Measurements from ENCODE around the gene PTPN20. TPM values are rescaled to one million over a fixed set of nuclear protein-coding genes. Genes with fewer than 3 reads are reported as not detected.

PTPN20 gene
- total RNA-seq, 2 experiments from 2014 or later = 2.2 to 2.5 TPM

DNA sequence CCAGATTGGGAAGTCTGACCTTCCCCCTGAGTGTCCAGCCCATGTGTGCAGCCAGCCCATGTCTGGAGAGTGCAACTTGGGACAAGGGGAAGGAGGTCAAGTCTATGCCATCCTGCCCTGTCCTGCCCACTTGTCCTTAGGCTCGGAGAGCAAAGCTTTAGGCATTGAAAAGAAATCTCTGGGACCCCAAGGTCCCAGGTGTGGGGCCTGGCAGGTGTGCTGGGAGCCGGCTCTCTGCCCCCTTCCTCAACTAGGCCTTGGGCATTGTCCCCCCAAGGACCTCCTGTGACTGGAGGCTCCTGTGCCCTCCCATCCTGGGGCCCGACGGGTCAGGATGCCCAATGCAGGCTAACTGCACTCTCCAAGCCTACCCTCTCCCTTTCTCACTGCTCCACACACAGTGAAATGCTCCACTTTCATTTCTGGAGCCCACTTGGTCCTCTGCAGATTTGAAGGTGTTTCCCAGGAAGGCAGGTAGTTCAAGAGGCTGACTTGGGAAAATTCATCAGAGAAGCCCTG is 124.7 kb downstream of the PTPN20 start:
- H3K27me3 Mint-ChIP-seq = no peaks in the 10 kb centered on the region
- Histone ChIP-seq H3K27me3 (ENCODE audit: control insufficient read depth in 1 of 2, insufficient read depth in 2 of 2, low read length in 2 of 2) (no peaks in the 10 kb centered on the region), H3K4me3 (ENCODE audit: low read length) (no peak overlapping the region), H3K9me3 (ENCODE audit: control insufficient read depth in 1 of 2, insufficient read depth in 1 of 2, low read length in 2 of 2) (no peaks in the 10 kb centered on the region), H3K4me1 (ENCODE audit: insufficient read depth, low read length) (no peaks in the 10 kb centered on the region), H3K27ac (ENCODE audit: low read depth in 1 of 2, low read length in 2 of 2) (no peak overlapping the region), H3K36me3 (ENCODE audit: insufficient read depth, low read length) (no peaks in the 10 kb centered on the region)
- ChIA-PET CTCF (no interaction called here), POLR2A (no interaction called here)
- H3K27ac Mint-ChIP-seq = no peak overlapping the region
- DNase-seq (no peak), ATAC-seq (ENCODE audit: poor library complexity) (no peak)
- no peaks in the 10 kb centered on the region for H3K9me3 Mint-ChIP-seq
- no peak for TF ChIP-seq CTCF (IDR thresholded peaks at IDR 0.05)
- no peaks in the 10 kb centered on the region for H3K36me3 Mint-ChIP-seq (ENCODE audit: low read depth)
- H3K4me1 Mint-ChIP-seq (ENCODE audit: low read depth) = no peaks in the 10 kb centered on the region
- no peak overlapping the region for H3K4me3 Mint-ChIP-seq
- intact Hi-C loops (cut with DNase I, micrococcal nuclease) = no loop called here

DNA sequence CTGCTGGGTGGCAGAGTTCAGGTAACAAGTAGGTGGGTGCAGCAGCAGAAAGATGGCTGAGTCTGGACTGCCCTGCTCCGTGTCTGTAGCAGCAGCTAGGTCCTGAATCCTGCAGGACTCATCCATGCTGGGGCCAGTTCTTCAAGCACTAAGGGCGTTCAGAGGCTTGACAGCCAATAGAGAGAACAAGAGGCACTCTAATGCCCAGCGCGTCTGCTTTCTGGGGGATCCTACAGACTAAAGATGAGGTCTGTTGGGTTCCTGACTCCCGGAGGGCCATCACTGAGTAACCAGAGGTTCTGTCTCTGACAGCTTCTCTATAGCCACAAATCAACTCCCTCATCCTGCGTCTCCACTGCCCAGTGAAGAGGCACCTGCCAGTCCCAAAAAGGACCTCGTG is 125.5 kb downstream of the PTPN20 start:
- POLR2A ChIA-PET = no interaction called here
- Mint-ChIP-seq H3K36me3 (ENCODE audit: low read depth) (no peaks in the 10 kb centered on the region), H3K9me3 (no peaks in the 10 kb centered on the region), H3K4me3 (no peak overlapping the region), H3K27ac (no peak overlapping the region), H3K4me1 (ENCODE audit: low read depth) (no peaks in the 10 kb centered on the region), H3K27me3 (no peaks in the 10 kb centered on the region)
- Histone ChIP-seq H3K36me3 (ENCODE audit: insufficient read depth, low read length) (no peaks in the 10 kb centered on the region), H3K27ac (ENCODE audit: low read depth in 1 of 2, low read length in 2 of 2) (no peak overlapping the region), H3K27me3 (ENCODE audit: control insufficient read depth in 1 of 2, insufficient read depth in 2 of 2, low read length in 2 of 2) (no peaks in the 10 kb centered on the region), H3K9me3 (ENCODE audit: control insufficient read depth in 1 of 2, insufficient read depth in 1 of 2, low read length in 2 of 2) (no peaks in the 10 kb centered on the region), H3K4me1 (ENCODE audit: insufficient read depth, low read length) (no peaks in the 10 kb centered on the region), H3K4me3 (ENCODE audit: low read length) (no peak overlapping the region)
- DNase-seq (no peak), ATAC-seq (ENCODE audit: poor library complexity) (no peak)
- no peak for TF ChIP-seq CTCF (IDR thresholded peaks at IDR 0.05)
- CTCF ChIA-PET = no interaction called here
- intact Hi-C loops (cut with DNase I, micrococcal nuclease) = loop anchor here in 1 of 2 experiments (1.0 kb wide), 1 partner anchor 26 kb away; no protein-coding TSS in a partner anchor

GRCh38 chr10:47037654-47038425 is 126.6 kb downstream of the PTPN20 start:
- H3K9me3 Mint-ChIP-seq = no peaks in the 10 kb centered on the region
- no peaks in the 10 kb centered on the region for H3K4me1 Mint-ChIP-seq (ENCODE audit: low read depth)
- Histone ChIP-seq H3K27ac (ENCODE audit: low read depth in 1 of 2, low read length in 2 of 2) (no peak overlapping the region), H3K36me3 (ENCODE audit: insufficient read depth, low read length) (no peaks in the 10 kb centered on the region), H3K4me1 (ENCODE audit: insufficient read depth, low read length) (no peaks in the 10 kb centered on the region), H3K9me3 (ENCODE audit: control insufficient read depth in 1 of 2, insufficient read depth in 1 of 2, low read length in 2 of 2) (no peaks in the 10 kb centered on the region), H3K4me3 (ENCODE audit: low read length) (no peak overlapping the region), H3K27me3 (ENCODE audit: control insufficient read depth in 1 of 2, insufficient read depth in 2 of 2, low read length in 2 of 2) (no peaks in the 10 kb centered on the region)
- H3K27ac Mint-ChIP-seq = no peak overlapping the region
- DNase-seq = no peak
- no peak overlapping the region for H3K4me3 Mint-ChIP-seq
- no peak for TF ChIP-seq CTCF (IDR thresholded peaks at IDR 0.05)
- H3K27me3 Mint-ChIP-seq = no peaks in the 10 kb centered on the region
- no peaks in the 10 kb centered on the region for H3K36me3 Mint-ChIP-seq (ENCODE audit: low read depth)
- CTCF ChIA-PET = no interaction called here
- POLR2A ChIA-PET = no interaction called here
- no peak for ATAC-seq (ENCODE audit: poor library complexity)
- intact Hi-C loops (cut with DNase I, micrococcal nuclease) = loop anchor here in 1 of 2 experiments (1.0 kb wide), 1 partner anchor 24 kb away; no protein-coding TSS in a partner anchor
